ENCODE measurements around the gene TXN2.

The TXN2 gene

DNA sequence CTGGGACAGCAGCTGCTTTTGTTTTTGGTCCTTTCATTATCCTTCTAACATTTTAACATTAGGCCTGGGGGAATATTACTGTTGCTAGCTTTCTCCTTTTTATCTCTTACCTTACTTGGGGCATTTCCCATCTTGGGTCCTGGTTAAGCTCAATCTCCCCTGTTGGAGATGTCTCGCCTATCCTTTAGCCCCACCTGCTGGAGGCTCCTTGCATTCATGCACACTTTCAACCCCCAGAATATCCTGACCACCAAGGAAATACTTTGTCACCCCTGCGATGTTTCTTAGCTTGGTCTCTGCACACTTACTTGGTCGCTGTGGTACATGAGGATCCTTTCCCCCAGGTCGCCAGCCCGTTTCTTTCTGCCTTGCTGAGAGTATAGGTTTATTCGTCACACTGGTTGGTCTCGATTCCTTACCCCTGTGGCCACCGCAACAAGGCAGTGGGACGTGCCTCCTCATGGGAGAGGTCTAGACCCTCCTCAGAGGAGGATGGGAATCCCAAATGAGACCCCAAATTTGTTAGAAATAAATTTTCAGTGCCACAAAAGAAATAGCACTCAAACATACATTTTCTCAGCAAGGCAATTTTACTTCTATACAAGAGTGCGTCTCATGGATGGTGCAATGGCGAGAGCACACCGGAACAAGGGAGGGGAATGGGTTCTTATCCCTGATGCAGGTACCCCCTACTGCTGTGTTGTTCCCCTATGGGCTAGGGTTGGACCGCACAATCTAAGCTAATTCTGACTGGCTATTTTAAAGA lies 5.4 kb upstream of the TXN2 start:
- DNase-seq (ENCODE audit: low read depth) = peak; percentile 19

DNA sequence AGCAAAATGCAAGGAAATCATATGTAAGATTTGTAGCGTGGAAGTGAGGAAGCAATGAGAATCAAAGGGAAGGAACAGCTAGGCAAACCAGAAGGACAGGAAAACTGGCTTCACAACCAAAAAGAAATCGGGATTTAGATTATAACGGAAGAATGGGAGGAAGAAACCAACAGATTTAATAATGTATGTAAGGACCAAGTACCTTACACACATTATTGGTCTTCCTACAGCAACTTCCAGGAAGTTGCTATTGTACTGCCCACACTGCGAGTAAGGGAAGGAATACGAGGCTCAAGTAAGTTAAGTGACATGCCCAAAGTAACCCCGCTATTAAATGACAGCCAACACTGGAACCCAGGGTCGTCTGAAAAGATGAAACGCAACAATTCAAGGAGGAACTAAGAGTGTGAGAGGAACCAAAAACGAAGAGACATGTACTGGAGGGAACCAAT lies 473 bp downstream of the TXN2 start:
- DNase-seq (ENCODE audit: low read depth) = no peak

DNA sequence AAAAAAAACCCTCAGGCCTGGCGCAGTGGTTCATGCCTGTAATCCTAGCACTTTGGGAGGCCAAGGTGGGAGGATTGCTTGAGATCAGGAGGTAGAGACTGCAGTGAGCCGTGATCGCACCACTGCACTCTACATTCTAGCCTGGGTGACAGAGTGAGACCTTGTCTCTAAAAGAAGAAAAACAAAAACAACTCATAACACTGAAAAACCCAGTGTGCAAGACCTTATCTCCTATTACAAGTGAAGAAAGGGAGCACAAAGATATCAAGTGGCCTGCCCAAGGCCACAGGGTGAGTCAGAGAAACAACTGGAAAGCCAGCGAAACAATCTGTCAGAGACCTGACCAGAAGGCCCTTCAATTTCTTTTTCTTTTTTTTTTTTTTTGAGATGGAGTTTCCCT lies 2.5 kb downstream of the TXN2 start:
- no peak for DNase-seq (ENCODE audit: low read depth)

DNA sequence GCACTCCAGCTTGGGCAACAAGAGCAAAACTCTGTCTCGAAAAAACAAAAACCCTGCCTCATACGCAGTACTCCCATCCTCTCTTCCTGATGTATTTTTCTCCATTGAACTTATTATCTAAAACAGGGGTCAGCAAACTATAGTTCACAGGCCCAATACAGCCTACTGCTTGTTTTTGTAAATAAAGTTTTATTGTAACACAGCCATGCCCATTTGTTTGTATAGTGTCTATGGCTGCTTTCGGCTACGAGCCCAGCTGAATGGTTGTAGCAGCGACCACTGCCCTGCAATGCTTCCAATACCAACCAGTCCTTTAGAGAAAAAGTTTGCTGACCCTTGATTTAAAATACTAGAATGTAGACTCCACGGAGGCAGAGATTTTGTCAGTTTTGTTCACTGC lies 6.1 kb downstream of the TXN2 start:
- DNase-seq (ENCODE audit: low read depth) = no peak

DNA sequence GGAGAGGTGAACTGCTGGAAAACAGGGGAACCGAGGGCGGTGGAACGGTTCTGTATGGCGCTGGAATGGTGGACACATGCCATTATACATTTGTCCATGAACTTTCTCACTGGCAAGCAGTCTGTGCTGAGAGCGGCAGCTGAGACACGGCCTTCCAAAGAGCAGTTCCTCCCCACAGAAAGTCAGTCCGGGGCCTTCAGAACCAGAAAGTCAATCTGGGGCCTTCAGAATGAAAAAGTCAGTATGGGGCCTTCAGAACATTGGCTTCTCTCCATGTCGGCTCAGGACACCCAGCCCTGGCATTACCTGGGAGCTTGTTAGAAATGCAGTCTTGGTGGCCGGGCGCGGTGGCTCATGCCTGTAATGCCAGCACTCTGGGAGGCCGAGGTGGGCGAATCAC lies 8.8 kb downstream of the TXN2 start:
- DNase-seq (ENCODE audit: low read depth) = no peak

DNA sequence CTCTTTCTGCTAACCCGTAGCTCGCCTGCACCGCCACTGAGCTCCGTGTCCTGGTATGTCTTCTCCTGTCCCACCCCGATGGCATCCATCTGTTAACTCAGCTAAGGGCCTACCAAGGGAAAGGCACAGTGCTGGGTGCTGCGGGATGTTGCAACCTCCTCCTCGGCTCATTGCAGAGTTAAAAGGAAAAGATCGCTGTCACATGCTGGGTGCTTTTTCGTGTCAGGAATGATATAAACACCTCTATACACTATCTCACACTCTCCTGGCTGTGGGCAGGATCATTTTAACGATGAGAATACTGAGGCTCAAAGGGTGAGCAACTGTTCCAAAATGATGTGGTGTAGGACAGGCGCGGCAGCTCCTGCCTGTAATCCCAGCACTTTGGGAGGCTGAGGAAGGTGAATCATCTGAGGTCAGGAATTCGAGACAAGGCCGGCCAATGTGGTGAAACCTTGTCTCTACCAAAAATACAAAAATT lies 10.1 kb downstream of the TXN2 start:
- DNase-seq (ENCODE audit: low read depth) = no peak

DNA sequence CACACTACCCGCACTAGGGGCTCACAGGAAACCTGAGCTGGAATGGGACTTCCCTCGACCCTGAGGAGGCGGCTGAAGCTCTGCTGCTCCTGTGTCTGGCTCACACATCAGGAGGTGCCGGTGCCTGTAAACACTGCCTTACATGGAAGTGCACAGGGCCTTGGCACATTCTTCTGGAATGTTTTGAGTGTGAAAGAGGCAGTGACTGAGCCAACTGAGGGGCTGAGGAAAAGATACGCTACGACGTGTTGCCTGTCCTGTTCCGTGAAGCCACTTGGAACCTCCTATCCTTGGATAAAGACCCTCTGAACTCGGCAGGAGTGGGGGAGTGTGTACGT lies 10.5 kb downstream of the TXN2 start:
- no peak for DNase-seq (ENCODE audit: low read depth)

DNA sequence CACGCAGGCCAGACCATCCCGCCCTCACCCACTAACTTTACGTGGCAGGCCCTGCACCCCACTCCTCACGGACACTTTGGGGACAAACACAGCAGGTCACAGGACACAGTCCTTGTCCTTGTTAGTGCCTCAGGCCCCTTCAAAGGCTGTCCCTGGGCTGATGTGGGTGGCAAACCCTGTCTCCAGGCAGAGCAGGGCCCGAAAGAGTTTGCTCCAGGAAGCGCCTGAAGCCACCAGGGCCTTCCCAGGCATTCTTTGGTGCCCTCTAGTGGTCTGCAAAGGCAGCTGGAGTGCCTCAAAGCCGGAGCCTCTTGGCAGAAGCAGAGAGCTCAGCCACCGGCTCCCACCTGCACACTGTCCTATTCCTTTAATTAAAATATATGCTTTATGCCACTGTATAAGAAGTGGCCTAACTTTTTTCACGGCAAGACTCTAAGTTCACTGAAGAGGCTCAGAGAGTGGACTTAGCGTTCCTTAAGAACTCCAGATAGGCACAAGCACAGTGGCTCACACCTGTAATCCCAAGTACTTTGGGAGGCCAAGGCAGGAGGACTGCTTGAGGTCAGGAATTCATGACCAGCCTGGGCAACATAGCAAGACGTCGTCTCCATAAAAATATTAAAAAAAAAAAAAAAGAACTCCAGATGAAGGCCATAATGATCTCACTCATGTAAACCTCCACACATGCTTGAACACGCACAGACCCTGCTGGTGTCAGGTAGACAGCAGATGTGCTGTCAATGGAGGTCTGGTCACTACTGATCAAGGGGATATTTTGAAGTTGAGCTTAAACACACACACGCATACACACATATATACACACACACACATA lies 11.1 kb downstream of the TXN2 start:
- peak; percentile 68 for DNase-seq (ENCODE audit: low read depth)

DNA sequence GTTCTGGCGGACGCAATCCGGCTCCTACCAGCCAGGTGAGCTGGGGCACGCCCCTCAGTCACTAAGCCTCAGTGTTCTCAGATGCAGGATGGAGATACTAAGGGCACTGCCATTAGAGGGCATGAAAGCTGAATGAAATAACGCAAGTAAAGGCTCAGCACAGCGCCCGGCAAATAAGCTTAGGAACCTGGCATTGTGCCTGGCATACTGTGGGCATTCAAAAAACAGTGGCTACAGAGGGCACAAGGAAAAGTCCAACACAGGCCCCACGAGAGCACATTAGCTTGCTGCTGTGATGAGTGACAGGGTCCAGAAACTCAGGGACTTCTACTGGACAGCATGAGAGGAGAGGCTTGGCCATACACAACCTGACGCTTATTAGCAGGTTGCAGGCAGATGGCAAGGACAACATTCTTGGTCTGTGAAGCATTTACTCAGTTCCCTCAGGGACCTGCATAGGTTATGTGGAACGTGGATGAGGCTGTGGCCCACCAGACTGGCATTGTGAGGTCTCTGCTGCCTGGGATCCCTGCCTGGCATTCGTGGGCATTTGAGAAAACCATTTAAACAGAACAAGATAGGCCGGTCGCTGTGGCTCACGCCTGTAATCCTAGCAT lies 12.2 kb downstream of the TXN2 start:
- no peak for DNase-seq (ENCODE audit: low read depth)

DNA sequence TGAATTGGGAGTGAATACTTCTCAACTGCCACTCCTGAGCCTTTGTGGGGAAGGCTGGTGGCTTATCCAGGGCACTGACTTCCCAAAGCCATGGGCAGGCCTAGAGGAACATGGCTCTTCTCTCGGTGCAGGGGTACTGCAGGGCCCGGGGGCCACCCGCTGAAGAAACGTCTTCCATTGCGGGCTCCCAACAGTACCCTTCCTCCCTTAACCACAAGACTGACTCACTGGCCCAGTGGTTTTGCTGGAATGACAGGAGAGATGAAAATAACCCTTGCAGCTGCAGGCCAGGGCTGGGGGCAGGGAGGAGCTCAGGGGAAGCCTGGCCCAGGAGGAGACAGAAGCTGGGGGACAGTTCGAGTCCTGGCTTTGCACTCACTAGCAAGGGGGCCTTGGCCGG lies 13.5 kb downstream of the TXN2 start:
- no peak for DNase-seq (ENCODE audit: low read depth)

DNA sequence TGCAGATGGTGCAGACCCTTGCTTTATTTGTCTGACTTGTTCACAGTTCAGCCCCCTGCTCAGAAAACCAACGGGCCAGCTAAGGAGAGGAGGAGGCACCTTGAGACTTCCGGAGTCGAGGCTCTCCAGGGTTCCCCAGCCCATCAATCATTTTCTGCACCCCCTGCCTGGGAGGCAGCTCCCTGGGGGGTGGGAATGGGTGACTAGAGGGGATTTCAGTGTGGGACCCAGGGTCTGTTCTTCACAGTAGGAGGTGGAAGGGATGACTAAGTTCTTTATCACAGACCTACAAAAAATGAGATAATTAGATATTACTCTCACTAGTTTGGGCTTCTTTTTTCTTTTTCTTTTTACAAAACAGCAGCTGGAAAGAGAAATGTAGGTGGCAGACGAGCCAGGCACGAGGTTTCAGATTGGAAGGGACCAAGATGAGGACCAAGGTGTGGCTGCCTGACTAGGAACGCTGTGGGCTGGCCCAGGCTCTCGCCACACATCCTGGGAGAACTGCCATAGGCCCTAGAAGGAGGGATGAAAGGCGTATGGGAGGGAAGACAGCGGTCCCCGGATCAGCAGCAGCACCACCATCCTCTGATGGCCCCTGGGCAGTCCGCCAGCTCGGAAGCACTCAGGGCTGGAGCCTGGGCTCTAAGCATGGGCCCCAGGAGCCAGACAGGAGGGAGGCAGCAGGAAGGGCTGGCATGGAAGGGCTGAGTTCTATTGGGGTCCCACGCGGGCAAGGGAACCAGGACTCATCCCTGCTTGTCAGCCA lies 14.2 kb downstream of the TXN2 start:
- DNase-seq (ENCODE audit: low read depth) = no peak

DNA sequence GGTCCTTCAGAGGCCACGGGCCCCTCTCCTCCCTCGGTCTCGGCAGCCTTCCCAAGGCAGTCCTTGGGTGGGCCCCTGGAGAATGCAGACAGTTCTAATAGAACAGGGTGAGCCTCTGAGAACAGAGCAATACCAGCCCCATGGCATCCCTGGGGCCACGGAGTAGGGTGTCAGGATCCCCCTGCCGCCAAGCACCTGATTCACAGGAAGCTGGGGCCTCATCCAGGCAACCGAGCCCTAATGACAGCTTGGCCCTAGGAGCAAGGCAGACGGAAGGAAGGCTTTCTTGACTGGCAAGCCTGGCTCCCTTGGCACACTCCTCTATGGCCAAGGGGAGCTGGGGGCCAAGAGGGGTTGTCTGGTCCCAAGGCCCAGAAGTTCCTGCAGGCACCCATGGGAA lies 15.2 kb downstream of the TXN2 start:
- no peak for DNase-seq (ENCODE audit: low read depth)

DNA sequence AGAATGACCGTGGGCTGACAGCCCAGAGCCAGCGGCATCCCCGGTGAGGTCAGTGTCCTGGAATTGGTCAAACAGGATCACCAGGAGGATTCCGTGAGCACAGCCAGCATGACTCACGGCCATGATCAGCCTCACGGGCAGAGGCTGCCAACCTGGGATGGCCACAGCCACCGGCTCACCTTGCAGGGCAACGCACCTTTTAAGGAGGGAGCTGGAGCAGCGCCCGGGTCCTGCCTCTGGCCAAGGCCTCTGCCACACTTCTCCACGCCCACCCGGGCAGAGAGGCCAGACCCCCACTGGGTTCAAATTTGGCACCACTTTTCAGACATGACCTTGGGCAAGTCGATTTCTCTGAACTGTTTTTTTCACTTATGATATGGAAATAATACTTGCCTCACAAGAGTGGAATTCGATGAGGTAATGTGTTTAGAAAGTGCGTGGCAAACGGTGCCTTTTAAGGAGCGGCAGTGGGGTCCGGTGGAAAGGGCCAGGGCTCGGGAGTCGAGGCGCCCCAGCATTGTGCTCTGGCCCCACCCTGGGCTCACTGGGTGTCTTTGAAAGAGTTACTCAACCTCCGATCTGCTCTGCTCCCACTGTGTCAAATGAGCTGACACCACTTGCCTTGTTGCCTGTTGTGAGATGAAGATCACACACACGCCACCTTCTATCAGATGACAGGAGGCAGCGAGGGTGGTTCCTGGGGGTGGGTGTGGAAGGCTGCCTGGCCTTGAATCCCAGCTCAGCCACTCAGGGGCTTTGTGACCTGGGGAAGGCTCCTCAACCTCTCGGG lies 16.0 kb downstream of the TXN2 start:
- no peak for DNase-seq (ENCODE audit: low read depth)

DNA sequence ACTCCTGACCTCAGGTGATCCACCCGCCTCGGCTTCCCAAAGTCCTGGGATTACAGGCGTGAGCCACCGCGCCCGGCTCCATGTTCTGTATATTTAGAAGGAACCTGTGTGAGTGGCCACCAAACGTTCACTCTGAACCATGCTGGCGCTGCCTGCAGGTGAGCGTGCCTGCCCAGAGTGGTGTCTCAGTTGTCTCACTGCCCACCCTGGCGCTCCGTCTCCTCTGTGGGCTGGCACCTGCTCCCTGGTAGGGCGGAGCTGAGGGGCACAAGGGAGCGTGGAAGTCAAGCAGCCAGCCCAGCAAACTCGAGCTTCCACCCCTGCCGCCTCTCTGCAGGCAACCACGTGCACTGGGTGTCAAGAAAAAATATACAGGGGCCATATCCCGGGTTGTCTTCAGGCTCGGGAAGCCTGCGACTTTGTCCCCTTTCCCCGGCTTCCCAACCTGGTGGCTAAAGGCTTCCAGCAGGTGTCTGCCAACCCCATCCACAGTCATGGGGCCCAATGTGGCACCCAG lies 16.7 kb downstream of the TXN2 start:
- no peak for DNase-seq (ENCODE audit: low read depth)

DNA sequence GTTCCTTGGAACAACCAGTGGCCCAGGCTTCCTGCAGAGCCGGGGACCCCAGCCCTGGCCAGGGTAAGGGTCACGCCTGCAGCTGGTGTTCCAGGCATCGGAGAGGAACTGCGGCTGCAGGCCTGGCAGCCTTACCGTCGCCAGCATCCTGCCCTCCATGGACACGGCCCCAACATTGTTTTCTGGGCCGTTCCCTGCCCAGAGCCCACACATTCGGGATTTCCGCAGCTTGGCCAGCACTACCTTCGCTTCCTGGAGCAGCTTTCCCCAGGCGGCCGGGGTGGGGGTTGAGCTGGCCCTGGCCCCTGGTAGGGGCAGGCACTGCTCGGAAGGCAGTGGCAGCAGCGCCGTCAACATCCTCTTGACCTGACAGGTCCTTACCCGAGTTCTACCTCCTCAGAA lies 17.7 kb downstream of the TXN2 start:
- DNase-seq (ENCODE audit: low read depth) = no peak

DNA sequence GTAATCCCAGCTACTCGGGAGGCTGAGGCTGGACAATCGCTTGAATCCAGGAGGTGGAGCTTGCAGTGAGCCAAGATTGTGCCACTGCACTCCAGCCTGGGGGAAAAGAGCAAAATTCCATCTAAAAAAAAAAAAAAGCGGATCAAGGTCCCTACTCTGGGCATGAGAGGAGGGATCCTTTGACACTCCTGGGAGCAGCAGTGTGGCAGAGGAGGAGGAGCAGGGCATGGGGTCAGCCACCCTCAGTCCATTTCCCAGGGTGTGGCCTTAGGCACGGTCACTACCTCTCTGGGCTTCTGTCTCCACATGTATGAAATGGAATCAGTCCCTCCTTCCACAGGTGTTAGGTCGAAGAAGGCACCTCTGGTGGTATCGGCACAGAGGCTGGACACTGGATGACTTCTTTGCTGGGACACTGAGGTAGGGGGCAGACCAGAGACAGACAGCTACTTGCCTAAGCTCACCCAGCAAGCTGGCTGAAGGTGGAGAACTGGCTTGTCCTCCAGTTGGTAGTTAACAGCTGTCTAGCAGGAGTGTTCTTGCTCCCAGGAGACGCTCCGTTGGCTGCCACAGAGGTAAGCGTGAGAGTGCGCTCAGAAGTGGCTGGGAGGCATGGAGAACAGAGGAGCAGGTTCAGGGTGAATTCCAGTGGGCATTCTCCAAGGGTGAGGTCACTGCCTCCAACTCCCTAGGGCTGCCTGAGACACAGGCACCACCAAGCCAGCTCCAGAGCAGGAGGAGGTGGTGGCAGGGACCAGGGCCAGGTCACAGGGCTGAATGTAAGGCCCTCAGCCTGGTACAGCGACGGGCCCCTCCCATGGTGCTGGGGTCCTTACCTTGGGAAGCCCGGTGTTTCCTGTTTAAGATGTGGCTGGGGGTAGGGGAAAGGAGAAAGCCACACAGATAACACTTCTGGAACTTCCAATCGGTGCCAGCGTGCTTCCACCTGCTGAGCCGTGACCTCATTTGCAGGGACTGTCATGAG lies 19.5 kb downstream of the TXN2 start:
- DNase-seq (ENCODE audit: low read depth) = no peak

DNA sequence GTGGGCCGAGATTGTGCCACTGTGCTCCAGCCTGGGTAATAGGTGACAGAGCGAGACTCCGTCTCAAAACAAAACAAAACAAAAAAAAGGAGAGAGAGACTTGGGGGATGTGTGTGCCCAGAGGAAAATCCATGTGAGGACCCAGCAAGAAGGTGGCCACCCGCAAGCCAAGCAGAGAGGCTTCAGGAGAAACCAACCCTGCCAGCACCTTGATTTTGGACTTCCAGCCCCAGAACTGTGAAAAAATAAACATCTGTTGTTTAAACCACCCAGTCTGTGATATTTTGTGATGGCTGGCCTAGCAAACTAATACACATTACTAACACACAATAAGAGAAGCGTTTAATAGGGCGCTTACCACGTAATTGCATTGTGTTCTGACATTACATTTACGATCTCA lies 21.2 kb downstream of the TXN2 start:
- DNase-seq (ENCODE audit: low read depth) = no peak

DNA sequence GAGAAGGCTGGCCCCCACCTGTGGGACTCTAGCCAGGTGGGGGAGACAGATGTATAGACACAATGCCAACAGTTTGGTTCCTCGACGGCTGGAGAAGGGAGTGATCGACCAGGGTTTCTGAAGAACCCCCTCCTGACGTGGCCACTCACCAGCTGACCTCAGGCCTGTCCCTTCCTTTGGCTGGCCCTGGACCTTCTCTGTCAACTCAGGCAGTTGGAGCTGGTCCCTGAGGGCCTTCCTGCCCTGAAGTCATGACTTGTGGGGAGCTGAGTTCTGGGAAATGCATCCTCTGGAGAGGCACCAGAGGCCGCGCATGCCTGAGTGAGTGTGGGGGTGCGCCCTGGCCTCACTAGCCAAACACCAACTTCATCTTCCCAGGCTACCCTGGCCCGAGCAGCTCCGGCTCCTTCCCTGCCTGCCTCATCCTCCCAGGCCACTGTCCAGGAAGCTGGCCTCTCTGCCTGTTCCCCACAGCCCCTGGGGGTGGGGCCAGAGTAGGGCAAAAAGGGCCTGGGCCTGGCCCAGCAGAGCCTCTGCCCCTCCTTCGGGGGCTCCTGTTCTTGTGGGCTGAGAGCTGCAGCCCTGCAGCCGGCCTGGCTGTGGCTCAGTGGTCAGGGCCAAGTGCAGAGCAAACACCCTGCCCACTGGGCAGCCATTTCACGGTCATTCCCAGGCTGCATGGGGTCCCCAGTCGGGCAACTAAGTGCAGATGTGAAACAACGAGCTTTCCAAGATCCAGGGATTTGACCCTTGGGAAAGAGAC lies 23.6 kb downstream of the TXN2 start:
- DNase-seq (ENCODE audit: low read depth) = no peak

DNA sequence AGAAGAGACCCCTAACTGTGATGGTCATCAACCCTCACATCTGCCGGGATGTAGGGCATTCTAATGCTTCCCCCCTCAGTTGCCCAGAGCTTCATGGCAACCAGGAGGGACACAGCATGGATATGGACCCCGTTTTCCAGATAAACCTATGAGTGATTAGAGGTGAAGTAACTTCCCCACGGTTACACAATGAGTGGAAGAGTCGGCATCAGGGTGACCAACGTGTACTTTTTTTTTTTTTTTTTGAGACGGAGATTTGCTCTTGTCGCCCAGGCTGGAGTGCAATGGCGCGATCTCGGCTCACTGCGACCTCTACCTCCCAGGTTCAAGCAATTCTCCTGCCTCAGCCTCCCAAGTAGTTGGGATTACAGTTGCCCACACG lies 25.0 kb downstream of the TXN2 start:
- DNase-seq (ENCODE audit: low read depth) = no peak
